Keratinocyte (primary cell): ENCODE results near the gene C16orf95. TPM values are rescaled to one million over a fixed set of nuclear protein-coding genes. Genes with fewer than 3 reads are reported as not detected.

Source experiments
- DNase-seq: peaks from one replicate; pipeline ENCODE4 v3.0.0-alpha.2; 2011; ENCODE audit warnings: low read depth, missing footprints, low spot score
- FAIRE-seq: peaks from 2 replicates; lab custom pipeline; 2011; peaks lifted over from hg19 to GRCh38; lab: Jason Lieb, UNC
- H2AFZ ChIP-seq: 2 replicates; pipeline ENCODE4 v1.6.0; 2012; ENCODE audit warnings: low read length, control low read depth, inconsistent platforms; ENCODE audit not compliant: control insufficient read depth
- H3K27ac ChIP-seq: 2 replicates; pipeline ENCODE4 v1.5.1; 2011; ENCODE audit warnings: low read length; ENCODE audit not compliant: control insufficient read depth, insufficient read depth
- H3K27me3 ChIP-seq: 3 replicates; pipeline ENCODE4 v1.6.0; 2011; ENCODE audit warnings: low read length; ENCODE audit not compliant: control insufficient read depth, insufficient read depth; ENCODE audit errors: extremely low read depth
- H3K36me3 ChIP-seq, 2 experiments: 2 replicates in 1 of 2; 3 replicates in 1 of 2; pipeline ENCODE4 v1.5.1; 2011; ENCODE audit warnings: low read length in 2 of 2, mild to moderate bottlenecking in 1 of 2; ENCODE audit not compliant: control insufficient read depth in 2 of 2, insufficient read depth in 2 of 2; ENCODE audit errors: extremely low read depth in 1 of 2
- H3K4me1 ChIP-seq: 3 replicates; pipeline ENCODE4 v1.5.1; 2011; ENCODE audit warnings: low read length; ENCODE audit not compliant: control insufficient read depth, insufficient read depth; ENCODE audit errors: extremely low read depth
- H3K4me2 ChIP-seq: 3 replicates; pipeline ENCODE4 v1.6.0; 2011; ENCODE audit warnings: low read depth, low read length; ENCODE audit not compliant: control insufficient read depth, insufficient read depth; ENCODE audit errors: extremely low read depth
- H3K4me3 ChIP-seq, 3 experiments: fragments of 200-600 bp in 1 of 3; sonication (generic) in 1 of 3; 2 replicates in 2 of 3; 3 replicates in 1 of 3; pipeline ENCODE4 v1.5.1; 2011 to 2016; ENCODE audit warnings: low read length in 3 of 3, mild to moderate bottlenecking in 3 of 3, control low read depth in 2 of 3, inconsistent platforms in 1 of 3, low read depth in 1 of 3, mixed read lengths in 1 of 3, mixed run types in 1 of 3, moderate library complexity in 1 of 3; ENCODE audit not compliant: control insufficient read depth in 2 of 3, insufficient read depth in 2 of 3; ENCODE audit errors: extremely low read depth in 1 of 3
- H3K79me2 ChIP-seq: 2 replicates; pipeline ENCODE4 v1.6.0; 2012; ENCODE audit warnings: low read length; ENCODE audit not compliant: control insufficient read depth, insufficient read depth
- H3K9ac ChIP-seq: 3 replicates; pipeline ENCODE4 v1.6.0; 2011; ENCODE audit warnings: low read length; ENCODE audit not compliant: control insufficient read depth, insufficient read depth; ENCODE audit errors: extremely low read depth
- H3K9me1 ChIP-seq: 3 replicates; pipeline ENCODE4 v1.6.0; 2011; ENCODE audit warnings: low read length; ENCODE audit not compliant: control insufficient read depth, insufficient read depth; ENCODE audit errors: extremely low read depth
- H3K9me3 ChIP-seq: 2 replicates; pipeline ENCODE4 v1.5.1; 2012; ENCODE audit warnings: low read depth, low read length; ENCODE audit not compliant: control insufficient read depth
- H4K20me1 ChIP-seq: 3 replicates; pipeline ENCODE4 v1.6.0; 2011; ENCODE audit warnings: low read length; ENCODE audit not compliant: control insufficient read depth, insufficient read depth; ENCODE audit errors: extremely low read depth
- EZH2 ChIP-seq: IDR thresholded peaks from one replicate; pipeline ENCODE4 v1.6.1; 2012; ENCODE audit warnings: inconsistent platforms, mild to moderate bottlenecking, low read length, moderate library complexity
- dilution Hi-C: fragments of 300-500 bp; cut with MboI; formaldehyde crosslinking; loops from one replicate; pipeline ENCODE4 v1.7.0; 2020; ENCODE audit warnings: low sequenced_read_pairs; ENCODE audit not compliant: extremely low pct_ligation_motif_present
- polyA plus RNA-seq, 5 experiments: library from polyadenylated mRNA; depleted of rRNA in 3 of 5; stranded (reverse) in 3 of 5; stranded (forward) in 1 of 5; unstranded in 1 of 5; fragments of >200 nt; gene quantifications; 1 replicate in 1 of 5; 2 replicates in 3 of 5; 3 replicates in 1 of 5; pipeline versions ENCODE4 v1.2.1 to v1.2.3, GENCODE V29; 2011 to 2012; ENCODE audit warnings: missing spikeins in 2 of 5, low read depth in 1 of 5, low replicate concordance in 1 of 5
- TF ChIP-seq, protein P1 (sequence below), 3 experiments: IDR thresholded peaks in 1 of 3; conservative IDR thresholded peaks in 1 of 3; optimal IDR thresholded peaks in 1 of 3; 2 replicates in 2 of 3; 3 replicates in 1 of 3; pipeline versions ENCODE3 to v1.5.1; 2011; ENCODE audit warnings: low read length in 3 of 3, mild to moderate bottlenecking in 3 of 3, moderate library complexity in 2 of 3, control low read depth in 1 of 3, inconsistent platforms in 1 of 3; ENCODE audit not compliant: insufficient read depth in 2 of 3; ENCODE audit errors: extremely low read depth in 1 of 3

Gene C16orf95
- polyA plus RNA-seq, 1 donor (not counting 4 experiments of a cell fraction or from before 2014, with no cell fraction given), result 1.5 TPM

DNA sequence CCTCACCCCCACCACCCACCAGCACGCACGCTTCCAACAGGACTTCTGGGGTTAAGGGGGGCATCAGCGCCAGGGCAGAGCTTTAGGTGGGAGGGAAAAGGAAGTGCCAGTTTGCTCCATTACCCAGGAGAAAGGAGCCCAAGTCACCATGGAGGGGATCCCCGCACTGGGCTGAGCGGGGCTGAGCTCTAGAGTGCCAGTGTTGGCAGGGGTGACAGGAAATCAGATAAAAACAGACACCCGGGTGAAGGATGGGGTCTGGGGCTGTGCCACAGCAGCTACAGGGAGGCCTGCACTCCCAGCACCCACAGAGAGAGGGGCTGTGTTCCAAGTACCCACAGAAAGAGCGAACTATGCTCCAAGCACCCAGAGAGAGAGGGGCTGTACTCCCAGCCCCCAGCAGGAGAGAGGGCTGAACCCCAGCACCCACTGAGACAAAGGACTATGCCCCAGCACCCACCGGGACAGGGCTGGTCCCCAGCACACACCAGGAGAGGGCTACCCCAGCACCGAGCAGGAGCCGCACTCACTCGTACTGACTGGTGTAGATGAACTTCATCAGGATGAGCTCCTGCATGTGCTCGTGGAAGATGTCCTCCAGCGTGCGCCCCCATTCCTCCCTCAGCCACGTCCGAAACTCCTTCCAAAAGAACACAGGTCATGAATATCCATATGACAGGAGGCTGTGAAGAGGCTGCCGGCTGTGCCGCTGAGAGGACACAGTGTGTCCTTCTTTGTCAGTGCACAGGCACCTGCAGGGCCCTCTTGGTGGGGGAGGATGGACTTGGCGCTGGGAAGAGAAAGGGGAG lies 18.6 kb upstream of the C16orf95 start:
- Histone ChIP-seq H2AFZ (no peak overlapping the region), H4K20me1 (no peaks in the 10 kb centered on the region), H3K9me3 (no peaks in the 10 kb centered on the region), H3K36me3 (peaks cover 18 to 29% of the 10 kb centered on the region in 2 experiments), H3K4me1 (no peaks in the 10 kb centered on the region), H3K79me2 (no peaks in the 10 kb centered on the region), H3K9ac (no peak overlapping the region), H3K4me2 (no peak overlapping the region), H3K27me3 (no peaks in the 10 kb centered on the region), H3K4me3 (no peak overlapping the region), H3K27ac (no peak overlapping the region), H3K9me1 (no peaks in the 10 kb centered on the region)
- TF ChIP-seq EZH2, result no peak
- TF ChIP-seq, protein P1, sequence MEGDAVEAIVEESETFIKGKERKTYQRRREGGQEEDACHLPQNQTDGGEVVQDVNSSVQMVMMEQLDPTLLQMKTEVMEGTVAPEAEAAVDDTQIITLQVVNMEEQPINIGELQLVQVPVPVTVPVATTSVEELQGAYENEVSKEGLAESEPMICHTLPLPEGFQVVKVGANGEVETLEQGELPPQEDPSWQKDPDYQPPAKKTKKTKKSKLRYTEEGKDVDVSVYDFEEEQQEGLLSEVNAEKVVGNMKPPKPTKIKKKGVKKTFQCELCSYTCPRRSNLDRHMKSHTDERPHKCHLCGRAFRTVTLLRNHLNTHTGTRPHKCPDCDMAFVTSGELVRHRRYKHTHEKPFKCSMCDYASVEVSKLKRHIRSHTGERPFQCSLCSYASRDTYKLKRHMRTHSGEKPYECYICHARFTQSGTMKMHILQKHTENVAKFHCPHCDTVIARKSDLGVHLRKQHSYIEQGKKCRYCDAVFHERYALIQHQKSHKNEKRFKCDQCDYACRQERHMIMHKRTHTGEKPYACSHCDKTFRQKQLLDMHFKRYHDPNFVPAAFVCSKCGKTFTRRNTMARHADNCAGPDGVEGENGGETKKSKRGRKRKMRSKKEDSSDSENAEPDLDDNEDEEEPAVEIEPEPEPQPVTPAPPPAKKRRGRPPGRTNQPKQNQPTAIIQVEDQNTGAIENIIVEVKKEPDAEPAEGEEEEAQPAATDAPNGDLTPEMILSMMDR (optimal IDR thresholded peaks at IDR 0.05 in 1 of 3, IDR thresholded peaks at IDR 0.05 in 1 of 3, conservative IDR thresholded peaks at IDR 0.05 in 1 of 3; ENCODE audit: extremely low read depth in 1 of 3, insufficient read depth in 2 of 3, low read length in 3 of 3), result no peak
- DNase-seq (no peak), FAIRE-seq (no peak)
- dilution Hi-C loops, result no loop called here

DNA sequence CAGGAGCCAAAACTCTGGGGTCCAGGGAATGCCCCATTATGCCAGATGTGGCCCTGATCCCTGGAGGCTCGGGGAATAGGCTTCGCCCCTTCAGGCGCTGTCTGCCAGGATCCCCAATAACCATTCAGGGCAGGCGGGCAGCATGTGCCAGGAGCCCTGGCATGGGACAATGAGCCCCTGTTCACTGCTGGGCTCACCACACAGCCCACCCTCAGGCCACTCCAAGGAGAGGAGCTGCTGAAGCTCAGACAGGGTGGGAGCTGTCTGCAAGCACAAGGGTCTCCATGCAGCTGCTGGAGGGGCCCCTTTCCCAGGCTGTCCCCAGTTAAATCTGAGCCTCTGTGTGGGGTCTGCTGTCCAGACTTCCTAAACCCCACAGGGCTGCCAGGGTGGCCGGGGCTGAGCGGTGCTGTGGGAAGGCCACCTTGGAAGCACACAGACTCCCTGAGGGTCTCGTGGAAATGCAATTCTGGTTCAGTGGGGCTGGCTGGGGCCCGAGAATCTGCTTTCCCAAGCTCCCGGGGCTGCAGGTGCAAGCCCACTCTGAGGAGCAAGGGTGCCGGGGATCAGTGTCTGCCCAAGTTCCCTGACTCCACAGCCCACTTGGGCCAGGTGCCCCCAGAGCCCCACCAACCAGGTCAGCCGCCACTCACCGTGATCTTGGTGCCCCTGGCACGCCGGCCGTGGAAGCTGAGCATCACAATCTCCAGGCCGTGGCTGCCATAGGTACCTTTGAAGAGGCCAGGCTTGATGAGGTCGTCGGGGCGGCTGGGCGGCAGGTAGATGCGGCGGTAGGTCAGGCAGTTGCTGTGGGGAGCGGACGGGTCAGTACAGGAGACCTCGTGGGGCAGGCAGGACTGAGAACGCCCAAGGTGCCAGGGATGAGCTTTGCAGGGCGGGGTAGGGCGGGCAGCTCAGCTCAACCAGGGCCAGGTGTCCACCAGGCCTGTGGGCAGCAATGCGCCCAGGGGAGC lies 17.7 kb upstream of the C16orf95 start:
- DNase-seq (no peak), FAIRE-seq (no peak)
- H3K36me3 ChIP-seq, result peaks cover 27 to 35% of the 10 kb centered on the region in 2 experiments
- no peaks in the 10 kb centered on the region for H3K9me3 ChIP-seq
- H3K4me1 ChIP-seq, result no peaks in the 10 kb centered on the region
- no peaks in the 10 kb centered on the region for H3K27me3 ChIP-seq
- TF ChIP-seq, protein P1 (optimal IDR thresholded peaks at IDR 0.05 in 1 of 3, IDR thresholded peaks at IDR 0.05 in 1 of 3, conservative IDR thresholded peaks at IDR 0.05 in 1 of 3; ENCODE audit: extremely low read depth in 1 of 3, insufficient read depth in 2 of 3, low read length in 3 of 3), result no peak
- no peak for TF ChIP-seq EZH2
- no peaks in the 10 kb centered on the region for H3K79me2 ChIP-seq
- H3K9ac ChIP-seq, result no peak overlapping the region
- no peak overlapping the region for H2AFZ ChIP-seq
- dilution Hi-C loops, result no loop called here
- no peak overlapping the region for H3K27ac ChIP-seq
- H4K20me1 ChIP-seq, result no peaks in the 10 kb centered on the region
- H3K4me2 ChIP-seq, result no peak overlapping the region
- no peaks in the 10 kb centered on the region for H3K9me1 ChIP-seq
- H3K4me3 ChIP-seq, result no peak overlapping the region
